Gastroesophageal sphincter (tissue), 3 donors: ENCODE measurements around the gene CROCC2.

Experiments used
- CTCF ChIP-seq, 4 experiments: fragments of 200-600 bp in 2 of 4; fragments of 450-650 bp in 2 of 4; sonication (generic) in 1 of 4; IDR thresholded peaks; one replicate each; pipeline ENCODE4 v1.5.1; 2017 to 2019; ENCODE audit warnings: antibody characterized with exemption in 4 of 4, mild to moderate bottlenecking in 2 of 4, moderate library complexity in 2 of 4
- EP300 ChIP-seq: sonication (generic); formaldehyde crosslinking; IDR thresholded peaks from one replicate; pipeline ENCODE4 v1.6.1; 2017; ENCODE audit warnings: antibody characterized with exemption, mild to moderate bottlenecking
- POLR2AphosphoS5 ChIP-seq: sonication (generic); formaldehyde crosslinking; IDR thresholded peaks from one replicate; pipeline ENCODE4 v1.6.1; 2017; ENCODE audit warnings: antibody characterized with exemption

GRCh38 chr2:240894836-240895558, 11.1 kb upstream of the CROCC2 start:
- TF ChIP-seq CTCF (IDR thresholded peaks at IDR 0.05) (no peak), POLR2AphosphoS5 (no peak), EP300 (no peak)
